GM12875 (cell line): Measurements from ENCODE around the gene CADM1.
A peak's percentile ranks its signal among the peaks of the same experiment; 100 is the strongest.

Experiments used
- H3K4me3 ChIP-seq: one replicate; pipeline ENCODE4 v1.5.1; 2011; ENCODE audit warnings: low read depth, low read length, control low read depth
- TF ChIP-seq, protein P1 (sequence below): IDR thresholded peaks from 2 replicates; pipeline ENCODE4 v1.5.1; 2011; ENCODE audit warnings: low read depth, mild to moderate bottlenecking, control low read depth, inconsistent platforms, low read length, moderate library complexity, borderline replicate concordance; ENCODE audit not compliant: insufficient read depth

Gene CADM1

DNA sequence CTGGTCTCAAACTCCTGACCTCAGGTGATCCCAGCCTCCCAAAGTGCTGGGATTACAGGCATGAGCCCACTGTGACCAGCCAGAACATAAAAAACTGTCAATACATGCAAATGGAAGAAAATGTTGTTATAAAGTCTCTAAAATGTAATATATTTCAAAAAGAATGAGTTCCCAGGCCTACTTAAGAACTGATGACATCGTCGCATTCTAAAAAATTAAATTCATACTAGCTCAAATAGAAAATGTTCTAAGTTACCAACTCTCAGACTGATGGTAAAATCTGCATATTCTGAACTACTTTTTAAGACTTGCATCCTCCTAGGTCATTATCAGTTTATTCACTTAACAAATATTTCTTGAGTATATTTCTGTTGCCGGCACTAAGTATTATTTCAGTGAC lies 163.3 kb downstream of the CADM1 start:
- no peak overlapping the region for H3K4me3 ChIP-seq
- TF ChIP-seq, protein P1, sequence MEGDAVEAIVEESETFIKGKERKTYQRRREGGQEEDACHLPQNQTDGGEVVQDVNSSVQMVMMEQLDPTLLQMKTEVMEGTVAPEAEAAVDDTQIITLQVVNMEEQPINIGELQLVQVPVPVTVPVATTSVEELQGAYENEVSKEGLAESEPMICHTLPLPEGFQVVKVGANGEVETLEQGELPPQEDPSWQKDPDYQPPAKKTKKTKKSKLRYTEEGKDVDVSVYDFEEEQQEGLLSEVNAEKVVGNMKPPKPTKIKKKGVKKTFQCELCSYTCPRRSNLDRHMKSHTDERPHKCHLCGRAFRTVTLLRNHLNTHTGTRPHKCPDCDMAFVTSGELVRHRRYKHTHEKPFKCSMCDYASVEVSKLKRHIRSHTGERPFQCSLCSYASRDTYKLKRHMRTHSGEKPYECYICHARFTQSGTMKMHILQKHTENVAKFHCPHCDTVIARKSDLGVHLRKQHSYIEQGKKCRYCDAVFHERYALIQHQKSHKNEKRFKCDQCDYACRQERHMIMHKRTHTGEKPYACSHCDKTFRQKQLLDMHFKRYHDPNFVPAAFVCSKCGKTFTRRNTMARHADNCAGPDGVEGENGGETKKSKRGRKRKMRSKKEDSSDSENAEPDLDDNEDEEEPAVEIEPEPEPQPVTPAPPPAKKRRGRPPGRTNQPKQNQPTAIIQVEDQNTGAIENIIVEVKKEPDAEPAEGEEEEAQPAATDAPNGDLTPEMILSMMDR, result no peak

DNA sequence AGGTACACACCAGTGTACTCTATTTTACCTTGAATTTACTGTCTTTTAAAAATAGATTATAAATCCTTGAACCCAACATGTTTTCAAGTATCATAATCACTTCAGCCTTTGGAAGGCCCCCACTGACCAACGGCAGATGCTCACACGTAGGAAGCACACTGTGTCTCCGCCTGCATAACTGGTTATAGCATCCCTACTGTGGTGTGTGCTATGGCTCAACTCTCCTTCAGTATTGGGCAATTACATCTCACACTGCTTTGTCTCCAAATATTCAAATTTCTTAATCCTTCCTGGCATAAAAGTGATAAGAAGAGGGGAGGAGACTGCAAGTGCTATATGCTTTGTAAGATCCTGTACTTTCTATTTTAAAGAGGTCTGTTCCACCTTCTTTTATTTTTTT lies 165.7 kb downstream of the CADM1 start:
- TF ChIP-seq, protein P1, result no peak
- no peak overlapping the region for H3K4me3 ChIP-seq

DNA sequence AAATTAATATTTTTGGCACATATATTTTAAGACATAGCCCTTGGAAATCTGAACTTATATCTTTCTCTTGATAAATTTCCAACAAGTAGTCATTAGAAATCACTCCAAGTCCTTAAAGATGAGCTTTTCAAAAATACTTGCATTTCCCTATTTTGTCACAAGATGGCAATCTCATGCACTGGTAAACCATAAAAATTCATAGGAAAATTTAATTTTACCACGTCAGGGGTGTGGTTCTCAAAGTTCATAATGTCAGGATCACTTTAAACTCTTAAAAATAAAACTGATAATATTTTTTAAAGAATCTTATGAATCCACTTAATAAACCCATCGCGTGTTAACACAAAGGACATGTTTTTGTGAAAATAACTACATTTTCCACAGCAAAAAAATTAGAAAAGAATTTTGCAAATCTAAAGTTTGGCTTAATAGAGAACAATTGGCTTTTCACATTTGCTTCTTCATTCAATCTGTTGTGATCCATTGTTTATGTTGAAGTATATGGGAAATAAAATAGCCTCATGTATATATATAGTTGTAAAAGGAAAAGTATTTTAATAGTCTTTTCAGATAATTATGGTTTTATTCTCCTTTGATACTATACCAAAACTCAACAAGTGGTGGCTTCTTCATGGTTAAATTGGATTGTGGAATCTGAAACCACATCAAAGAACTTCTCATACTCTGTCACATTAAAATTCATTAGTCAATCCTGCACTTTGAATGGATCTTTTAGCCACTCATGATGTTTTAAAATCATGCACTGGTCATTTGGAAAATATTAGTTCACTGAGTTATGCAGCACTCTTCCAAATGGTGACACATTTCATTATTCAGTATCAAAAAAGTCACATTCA lies 169.1 kb downstream of the CADM1 start:
- no peak overlapping the region for H3K4me3 ChIP-seq
- TF ChIP-seq, protein P1, result peak; percentile 31; the same call in 1 of the 2 replicates

DNA sequence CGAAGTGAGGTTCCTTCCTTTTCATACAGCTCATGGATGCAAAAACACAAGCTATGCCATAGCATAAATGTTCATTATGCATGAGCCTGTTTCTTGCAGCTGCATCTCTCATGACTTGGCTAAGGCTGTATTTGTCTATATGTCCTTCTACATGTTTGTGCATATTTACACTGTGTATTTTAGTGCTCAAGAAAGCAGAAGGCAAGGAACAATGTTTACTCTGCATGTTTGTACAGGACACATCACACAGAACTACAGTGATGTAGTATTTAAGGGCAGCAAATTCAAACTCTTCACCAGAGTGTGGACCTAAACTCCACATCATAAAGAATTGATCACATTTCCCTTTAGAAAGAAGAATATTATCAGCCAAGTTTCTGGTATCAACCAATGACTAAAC lies 170.3 kb downstream of the CADM1 start:
- no peak overlapping the region for H3K4me3 ChIP-seq
- TF ChIP-seq, protein P1, result no peak

DNA sequence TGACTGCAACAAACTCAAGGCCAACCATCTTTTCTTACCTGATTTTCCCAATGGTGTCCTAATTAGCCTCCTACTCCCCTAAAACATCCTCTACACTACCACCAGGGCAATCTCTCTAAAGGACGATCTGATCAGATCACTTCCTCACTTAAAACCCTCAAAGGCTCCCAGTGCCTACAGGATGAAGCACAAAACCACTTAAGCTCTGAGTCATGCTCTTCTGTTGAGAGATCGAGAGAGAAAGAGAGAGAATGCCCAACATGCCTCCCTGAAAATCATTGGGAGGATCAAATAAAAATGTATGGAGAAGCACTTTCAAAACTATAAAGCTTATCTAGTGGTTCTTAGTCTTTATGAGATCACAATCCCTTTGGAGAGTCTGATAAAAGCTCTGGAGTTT lies 171.1 kb downstream of the CADM1 start:
- no peak overlapping the region for H3K4me3 ChIP-seq
- TF ChIP-seq, protein P1, result no peak

DNA sequence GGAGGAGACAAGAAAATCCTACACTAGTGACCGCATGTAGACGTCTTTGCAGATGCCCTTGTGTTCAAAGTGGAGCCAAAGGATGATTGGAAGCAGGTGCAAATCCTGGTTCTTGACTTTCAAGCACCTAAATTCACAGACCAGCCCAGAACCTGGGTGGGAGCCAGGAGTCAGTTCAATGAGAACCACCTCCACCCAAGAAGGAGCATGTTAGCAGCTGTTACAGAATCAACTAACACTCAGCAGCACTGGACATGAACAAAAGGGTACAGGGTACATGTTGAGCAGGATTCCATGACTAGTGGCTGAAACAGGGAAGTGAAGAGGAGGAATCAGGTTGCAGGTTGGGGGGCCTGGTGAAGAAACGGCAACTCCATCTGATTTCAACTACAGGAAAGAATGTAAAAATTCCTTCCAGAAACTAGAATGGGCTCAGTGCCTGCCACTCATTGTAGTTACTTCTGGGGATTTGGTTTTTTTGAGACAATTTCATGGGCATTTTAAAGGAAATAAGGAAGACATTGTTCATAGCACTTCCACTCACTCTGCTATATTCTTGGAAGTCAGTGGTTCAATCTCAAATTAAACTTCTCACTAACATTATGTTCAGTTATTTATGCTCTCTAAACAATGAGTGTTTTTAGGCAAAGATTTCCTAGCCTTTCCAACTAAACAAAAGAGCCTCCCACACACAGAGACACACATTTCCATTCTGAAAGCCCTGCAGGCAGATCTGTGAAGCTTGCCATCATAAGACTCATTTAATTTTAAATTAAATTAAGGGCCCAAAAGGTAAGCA lies 173.3 kb downstream of the CADM1 start:
- TF ChIP-seq, protein P1, result no peak
- H3K4me3 ChIP-seq, result no peak overlapping the region
